Esophagus muscularis mucosa (tissue), 4 donors: ENCODE data around the gene PATL1. TPM values are rescaled to one million over a fixed set of nuclear protein-coding genes. Genes with fewer than 3 reads are reported as not detected.

ENCODE experiments used
- DNase-seq: peaks from one replicate; pipeline ENCODE4 v3.0.0-alpha.2; 2017; ENCODE audit errors: extremely low spot score
- H3K27ac ChIP-seq, 4 donors: fragments of 200-600 bp; sonication (generic); replicated peaks in 1 of 4; 1 replicate in 3 of 4; 2 replicates in 1 of 4; pipeline ENCODE4 v1.5.1; 2016 to 2019; ENCODE audit warnings: mild to moderate bottlenecking in 1 of 4
- H3K27me3 ChIP-seq, 4 donors: fragments of 200-600 bp; sonication (generic); one replicate each; pipeline versions ENCODE4 v1.5.1 to v1.6.0; 2016 to 2019
- H3K36me3 ChIP-seq, 4 donors: fragments of 200-600 bp; sonication (generic); one replicate each; pipeline ENCODE4 v1.5.1; 2016 to 2019
- H3K4me1 ChIP-seq, 4 donors: fragments of 200-600 bp; sonication (generic); one replicate each; pipeline ENCODE4 v1.5.1; 2016 to 2019
- H3K4me3 ChIP-seq, 4 donors: fragments of 200-600 bp; sonication (generic); 1 replicate in 2 of 4; 2 replicates in 2 of 4; pipeline ENCODE4 v1.5.1; 2016 to 2019; ENCODE audit warnings: mild to moderate bottlenecking in 4 of 4, moderate library complexity in 1 of 4
- H3K9me3 ChIP-seq, 4 donors: fragments of 200-600 bp; sonication (generic); 1 replicate in 3 of 4; 2 replicates in 1 of 4; pipeline ENCODE4 v1.5.1; 2016 to 2019
- EP300 ChIP-seq: sonication (generic); formaldehyde crosslinking; IDR thresholded peaks from one replicate; pipeline ENCODE4 v1.6.1; 2017; ENCODE audit warnings: antibody characterized with exemption
- POLR2A ChIP-seq: fragments of 450-650 bp; IDR thresholded peaks from one replicate; pipeline ENCODE4 v1.6.1; 2017; ENCODE audit warnings: antibody characterized with exemption, moderate library complexity, mild to moderate bottlenecking, low read depth
- POLR2AphosphoS5 ChIP-seq, 2 donors: sonication (generic); formaldehyde crosslinking; IDR thresholded peaks; one replicate each; pipeline ENCODE4 v1.6.1; 2017; ENCODE audit warnings: antibody characterized with exemption in 2 of 2
- WGBS: methylation state at CpG from one replicate; pipeline ENCODE4 v1.1.5; 2018; 5-methylcytosine and 5-hydroxymethylcytosine counted together
- intact Hi-C: fragments of 100-400 bp; cut with DNase I; formaldehyde crosslinking; loops from one replicate; pipeline ENCODE4 v1.15.1; 2023
- total RNA-seq, 4 donors: library from RNA; depleted of rRNA; stranded (reverse); fragments of >200 nt; gene quantifications; one replicate each; pipeline versions ENCODE4 v1.1.0 to v1.2.1, GENCODE V29; 2016
- TF ChIP-seq, protein P1 (sequence below), 3 experiments: fragments of 200-600 bp in 2 of 3; fragments of 450-650 bp in 1 of 3; sonication (generic) in 2 of 3; IDR thresholded peaks; one replicate each; pipeline ENCODE4 v1.5.1; 2017 to 2019; ENCODE audit warnings: antibody characterized with exemption in 3 of 3, mild to moderate bottlenecking in 2 of 3, moderate library complexity in 1 of 3

PATL1 gene
- total RNA-seq, 4 donors from 2014 or later, result 12.5 to 18.5 (median 16.1) TPM

DNA sequence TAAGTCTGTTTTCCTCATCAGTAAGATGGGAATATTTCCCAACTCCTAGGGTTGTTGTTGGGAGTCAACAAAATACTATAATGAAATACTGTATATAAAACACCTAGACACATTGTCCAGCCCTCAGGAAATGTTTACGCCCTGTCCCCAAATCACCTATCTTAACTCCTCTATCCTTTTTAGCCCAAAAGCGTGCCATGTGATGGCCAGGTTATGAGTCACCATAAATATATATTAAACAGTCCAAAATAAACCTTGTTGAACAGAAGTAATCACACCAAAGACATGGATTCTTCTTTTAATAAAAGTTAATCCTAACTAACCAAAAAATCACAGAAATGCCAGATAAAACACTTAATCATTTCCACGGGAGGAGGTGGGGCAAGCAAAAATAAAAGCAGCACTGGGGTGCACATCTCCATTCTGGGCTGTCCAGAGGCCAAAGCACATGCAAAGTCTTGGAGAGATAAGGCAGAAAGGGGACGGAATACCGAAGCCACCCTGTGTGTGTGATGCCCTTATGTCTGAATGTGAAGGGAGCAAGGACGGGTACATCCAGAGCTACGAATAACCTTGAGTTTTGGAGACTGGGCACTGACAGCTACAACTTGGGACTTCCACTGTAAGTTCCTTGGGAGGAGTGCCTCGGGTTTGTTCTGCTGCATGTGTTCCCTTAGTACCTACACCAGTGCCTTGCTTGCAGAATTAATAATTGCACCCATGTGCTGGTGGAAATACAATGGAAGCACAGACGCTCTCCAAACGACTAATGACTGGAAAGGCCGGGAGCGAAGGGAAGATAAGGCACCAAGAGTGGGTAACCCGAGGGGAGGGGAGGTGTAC, 54.3 kb downstream of the PATL1 start:
- Histone ChIP-seq H3K27me3 (no peaks in the 10 kb centered on the region), H3K27ac (peak overlapping the region; percentile 91 to 97 (median 96)), H3K9me3 (no peaks in the 10 kb centered on the region), H3K4me1 (peaks cover 28 to 52% (median 44%) of the 10 kb centered on the region in 4 donors), H3K36me3 (peaks cover 8 to 13% (median 9%) of the 10 kb centered on the region in 4 donors), H3K4me3 (peak overlapping the region; percentile 78 to 96 (median 87))
- intact Hi-C loops, result loop anchor here (5.0 to 10.0 kb wide), 3 partner anchors 47 to 80 kb away; partner anchors contain the start of gene PATL1
- no peak for DNase-seq
- TF ChIP-seq POLR2A (no peak), EP300 (no peak), POLR2AphosphoS5 (IDR thresholded peaks at IDR 0.05) (no peak)
- TF ChIP-seq, protein P1, sequence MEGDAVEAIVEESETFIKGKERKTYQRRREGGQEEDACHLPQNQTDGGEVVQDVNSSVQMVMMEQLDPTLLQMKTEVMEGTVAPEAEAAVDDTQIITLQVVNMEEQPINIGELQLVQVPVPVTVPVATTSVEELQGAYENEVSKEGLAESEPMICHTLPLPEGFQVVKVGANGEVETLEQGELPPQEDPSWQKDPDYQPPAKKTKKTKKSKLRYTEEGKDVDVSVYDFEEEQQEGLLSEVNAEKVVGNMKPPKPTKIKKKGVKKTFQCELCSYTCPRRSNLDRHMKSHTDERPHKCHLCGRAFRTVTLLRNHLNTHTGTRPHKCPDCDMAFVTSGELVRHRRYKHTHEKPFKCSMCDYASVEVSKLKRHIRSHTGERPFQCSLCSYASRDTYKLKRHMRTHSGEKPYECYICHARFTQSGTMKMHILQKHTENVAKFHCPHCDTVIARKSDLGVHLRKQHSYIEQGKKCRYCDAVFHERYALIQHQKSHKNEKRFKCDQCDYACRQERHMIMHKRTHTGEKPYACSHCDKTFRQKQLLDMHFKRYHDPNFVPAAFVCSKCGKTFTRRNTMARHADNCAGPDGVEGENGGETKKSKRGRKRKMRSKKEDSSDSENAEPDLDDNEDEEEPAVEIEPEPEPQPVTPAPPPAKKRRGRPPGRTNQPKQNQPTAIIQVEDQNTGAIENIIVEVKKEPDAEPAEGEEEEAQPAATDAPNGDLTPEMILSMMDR (IDR thresholded peaks at IDR 0.05), result no peak
- WGBS, result 16% methylated on average over 13 of the region's 13 CpGs

DNA sequence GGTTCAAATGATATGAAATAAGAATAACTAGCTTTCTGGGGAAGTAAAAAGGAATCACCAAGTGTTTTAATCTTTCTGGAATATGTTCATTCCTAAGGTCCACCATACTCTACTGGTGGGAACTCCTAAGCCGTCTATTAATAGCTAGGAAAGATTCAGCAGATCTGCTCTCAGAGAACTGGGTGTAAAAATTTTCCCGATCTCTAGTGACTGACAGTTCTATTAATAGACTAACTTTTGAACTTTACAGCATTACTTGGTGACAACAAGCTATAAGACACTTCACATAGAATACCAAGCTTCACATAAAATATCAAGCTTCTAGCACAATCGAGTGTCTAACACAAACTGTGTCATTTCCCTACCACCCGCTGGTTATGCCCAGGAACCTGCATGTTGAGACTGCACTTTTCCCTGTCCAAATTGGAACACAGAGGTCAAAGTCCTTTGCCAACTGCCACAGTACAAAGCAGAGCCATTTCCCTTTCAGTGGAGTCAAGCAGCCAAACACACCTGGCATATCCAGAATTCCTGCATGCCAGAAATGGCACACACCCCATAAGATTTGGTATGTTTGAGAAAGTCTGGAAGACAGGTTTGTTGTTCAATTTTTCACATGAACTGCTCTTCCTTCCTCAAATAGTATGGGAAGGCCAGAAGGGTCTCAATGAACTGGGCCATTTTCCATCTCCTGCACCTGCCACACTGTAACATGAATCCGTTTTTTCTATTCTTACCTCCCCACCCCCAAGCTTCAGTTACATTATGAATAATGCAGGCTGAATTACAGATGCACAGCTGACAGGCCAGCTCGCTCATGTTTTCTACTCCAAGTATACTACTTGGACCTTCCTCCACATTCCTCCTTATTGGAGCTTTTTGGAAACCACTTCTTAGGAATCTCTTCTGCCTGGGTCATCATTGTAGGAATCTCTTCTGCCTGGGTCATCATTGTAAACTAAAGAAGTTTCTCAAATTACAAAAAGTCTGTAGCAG, 57.0 kb downstream of the PATL1 start:
- H3K4me3 ChIP-seq, result no peak overlapping the region
- TF ChIP-seq POLR2AphosphoS5 (IDR thresholded peaks at IDR 0.05) (no peak), EP300 (no peak), POLR2A (no peak)
- TF ChIP-seq, protein P1 (IDR thresholded peaks at IDR 0.05), result no peak
- no peaks in the 10 kb centered on the region for H3K9me3 ChIP-seq
- no peaks in the 10 kb centered on the region for H3K27me3 ChIP-seq
- H3K36me3 ChIP-seq, result peaks cover 35 to 39% (median 35%) of the 10 kb centered on the region in 4 donors
- WGBS, result 56% methylated on average over 6 of the region's 6 CpGs
- peak overlapping the region; percentile 6 to 40 (median 24) for H3K27ac ChIP-seq
- intact Hi-C loops, result loop anchor here (5.0 to 10.0 kb wide), 2 partner anchors 45 to 77 kb away; no protein-coding TSS in a partner anchor
- peaks cover 31 to 49% (median 44%) of the 10 kb centered on the region in 4 donors for H3K4me1 ChIP-seq
- DNase-seq, result no peak

GRCh38 chr11:59610289-59610688, 58.5 kb downstream of the PATL1 start:
- H3K4me3 ChIP-seq, result no peak overlapping the region
- no peaks in the 10 kb centered on the region for H3K27me3 ChIP-seq
- TF ChIP-seq POLR2AphosphoS5 (IDR thresholded peaks at IDR 0.05) (no peak), EP300 (no peak)
- peaks cover 31 to 46% (median 44%) of the 10 kb centered on the region in 4 donors for H3K4me1 ChIP-seq
- no peaks in the 10 kb centered on the region for H3K9me3 ChIP-seq
- no peak overlapping the region for H3K27ac ChIP-seq
- no peak for DNase-seq
- intact Hi-C loops, result loop anchor here (5.0 to 10.0 kb wide), 2 partner anchors 43 to 75 kb away; no protein-coding TSS in a partner anchor
- peaks cover 40 to 55% (median 51%) of the 10 kb centered on the region in 4 donors for H3K36me3 ChIP-seq
- WGBS, result 87% methylated on average over 7 of the region's 7 CpGs

GRCh38 chr11:59607703-59608454, 61.0 kb downstream of the PATL1 start:
- intact Hi-C loops, result no loop called here
- Histone ChIP-seq H3K4me3 (no peak overlapping the region), H3K27ac (no peak overlapping the region), H3K9me3 (no peaks in the 10 kb centered on the region), H3K27me3 (no peaks in the 10 kb centered on the region), H3K36me3 (peaks cover 49 to 78% (median 71%) of the 10 kb centered on the region in 4 donors), H3K4me1 (peaks cover 13 to 24% (median 23%) of the 10 kb centered on the region in 4 donors)
- 88% methylated on average over 6 of the region's 6 CpGs for WGBS
- DNase-seq, result no peak
- TF ChIP-seq POLR2AphosphoS5 (IDR thresholded peaks at IDR 0.05), result no peak
- TF ChIP-seq POLR2A, result no peak
- TF ChIP-seq EP300, result no peak
- TF ChIP-seq, protein P1 (IDR thresholded peaks at IDR 0.05), result no peak
